Renal cortex interstitium (tissue), 15 donors: ENCODE measurements around the gene VMAC. TPM values are rescaled to one million over a fixed set of nuclear protein-coding genes. Genes with fewer than 3 reads are reported as not detected.
"Not testable (repeated sequence)": the region's sequence is repeated elsewhere in the genome, so short reads cannot be mapped to it uniquely, and the experiment has no call there.

Experiments
- DNase-seq, 11 donors: peaks; one replicate each; pipeline ENCODE4 v3.0.0-alpha.2; 2013; ENCODE audit warnings: low read depth in 9 of 11, low spot score in 4 of 11; ENCODE audit errors: extremely low read depth in 1 of 11
- long read RNA-seq, 16 experiments: transcript quantifications; one replicate each; lab custom pipeline, GENCODE V29; 2026
- polyA plus RNA-seq, 3 donors: library from polyadenylated mRNA; unstranded; fragments of 120-200 nt; gene quantifications; one replicate each; pipeline ENCODE4 v1.2.1, GENCODE V29; 2013; ENCODE audit not compliant: insufficient read length in 3 of 3

The VMAC gene, protein sequence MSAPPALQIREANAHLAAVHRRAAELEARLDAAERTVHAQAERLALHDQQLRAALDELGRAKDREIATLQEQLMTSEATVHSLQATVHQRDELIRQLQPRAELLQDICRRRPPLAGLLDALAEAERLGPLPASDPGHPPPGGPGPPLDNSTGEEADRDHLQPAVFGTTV
- 10 to 100 TPM in 1 of 3 donors, 1 to 10 TPM in 2; 5.7 to 10.9 (median 5.9) TPM for polyA plus RNA-seq
- long read RNA-seq, donor 1, partial matches to known transcripts, result 0 of 4 reads
- long read RNA-seq, donor 1, other reads (novel, unspliced or antisense), result 0 of 4 reads
- long read RNA-seq, donor 2, partial matches to known transcripts, result 0 of 1 reads
- long read RNA-seq, donor 2, other reads (novel, unspliced or antisense), result 0 of 1 reads
- long read RNA-seq, donor 3, transcript VMAC-201 (2 exons, 2,254 nt), result major isoform, 5 of 5 reads
- long read RNA-seq, donor 3, partial matches to known transcripts, result 0 of 5 reads
- long read RNA-seq, donor 3, other reads (novel, unspliced or antisense), result 0 of 5 reads
- long read RNA-seq, donor 4, partial matches to known transcripts, result 0 of 4 reads
- long read RNA-seq, donor 4, other reads (novel, unspliced or antisense), result 0 of 4 reads
- long read RNA-seq, donor 5, result 0 reads
- long read RNA-seq, donor 6, transcript VMAC-201 (2 exons, 2,254 nt), result major isoform, 5 of 5 reads
- long read RNA-seq, donor 6, partial matches to known transcripts, result 0 of 5 reads
- long read RNA-seq, donor 6, other reads (novel, unspliced or antisense), result 0 of 5 reads
- long read RNA-seq, donor 7, partial matches to known transcripts, result 0 of 3 reads
- long read RNA-seq, donor 7, other reads (novel, unspliced or antisense), result 0 of 3 reads
- long read RNA-seq, donor 8, result 0 reads
- long read RNA-seq, donor 9, partial matches to known transcripts, result 0 of 2 reads
- long read RNA-seq, donor 9, other reads (novel, unspliced or antisense), result 0 of 2 reads
- long read RNA-seq, donor 10, partial matches to known transcripts, result 0 of 3 reads
- long read RNA-seq, donor 10, other reads (novel, unspliced or antisense), result 0 of 3 reads
- long read RNA-seq, donor 11, partial matches to known transcripts, result 0 of 2 reads
- long read RNA-seq, donor 11, other reads (novel, unspliced or antisense), result 0 of 2 reads
- long read RNA-seq, donor 12, partial matches to known transcripts, result 0 of 1 reads
- long read RNA-seq, donor 12, other reads (novel, unspliced or antisense), result 0 of 1 reads
- long read RNA-seq, donor 13, result 0 reads
- long read RNA-seq, donor 14, partial matches to known transcripts, result 0 of 2 reads
- long read RNA-seq, donor 14, other reads (novel, unspliced or antisense), result 0 of 2 reads
- long read RNA-seq, donor 15, partial matches to known transcripts, result 0 of 1 reads
- long read RNA-seq, donor 15, other reads (novel, unspliced or antisense), result 0 of 1 reads
- long read RNA-seq, donor 16, transcript VMAC-201 (2 exons, 2,254 nt), result major isoform, 12 of 12 reads
- long read RNA-seq, donor 16, partial matches to known transcripts, result 0 of 12 reads
- long read RNA-seq, donor 16, other reads (novel, unspliced or antisense), result 0 of 12 reads

DNA sequence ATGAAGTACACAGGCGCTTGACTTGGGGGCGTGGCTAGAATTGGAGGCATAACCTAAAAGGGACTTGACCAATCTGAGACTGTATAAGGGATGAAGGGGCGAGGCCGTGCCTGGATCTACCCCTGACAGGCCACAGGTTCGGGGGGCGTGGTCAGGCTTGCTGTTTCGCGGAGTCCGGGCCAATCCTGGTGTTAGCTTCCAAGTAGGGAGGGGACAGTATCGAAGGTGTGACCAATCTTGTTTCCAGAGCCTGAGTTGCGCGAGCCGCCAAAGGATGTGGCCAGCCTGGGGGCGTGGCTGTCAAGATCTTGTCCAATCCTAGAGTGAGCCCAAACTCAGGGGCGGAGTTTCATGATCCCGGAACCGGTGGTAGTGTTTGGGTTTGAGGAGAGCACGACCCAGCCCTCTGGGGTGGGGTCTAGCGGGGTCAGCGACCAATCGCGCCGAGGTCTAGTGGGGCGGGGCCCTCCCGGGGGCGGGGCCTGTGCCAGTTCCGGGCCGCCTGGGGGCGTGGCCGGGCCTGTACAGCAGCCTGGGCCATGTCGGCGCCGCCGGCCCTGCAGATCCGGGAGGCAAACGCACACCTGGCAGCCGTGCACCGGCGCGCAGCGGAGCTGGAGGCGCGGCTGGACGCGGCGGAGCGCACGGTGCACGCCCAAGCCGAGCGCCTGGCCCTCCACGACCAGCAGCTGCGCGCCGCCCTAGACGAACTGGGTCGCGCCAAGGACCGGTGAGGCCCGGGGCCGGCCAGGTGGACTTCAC lies at the start of gene VMAC:
Gene VMAC, plus strand, starts transcription at position 521 of the 762 bp plus-strand sequence. Its CDS starts 19 bp downstream, at position 540.
- peak; percentile 97 to 100 (median 100) for DNase-seq

GRCh38 chr19:5855151-5855550 lies 49.5 kb upstream of the VMAC start:
- DNase-seq, result not testable (repeated sequence)

GRCh38 chr19:5857203-5858081 lies 47.2 kb upstream of the VMAC start:
- no peak for DNase-seq

DNA sequence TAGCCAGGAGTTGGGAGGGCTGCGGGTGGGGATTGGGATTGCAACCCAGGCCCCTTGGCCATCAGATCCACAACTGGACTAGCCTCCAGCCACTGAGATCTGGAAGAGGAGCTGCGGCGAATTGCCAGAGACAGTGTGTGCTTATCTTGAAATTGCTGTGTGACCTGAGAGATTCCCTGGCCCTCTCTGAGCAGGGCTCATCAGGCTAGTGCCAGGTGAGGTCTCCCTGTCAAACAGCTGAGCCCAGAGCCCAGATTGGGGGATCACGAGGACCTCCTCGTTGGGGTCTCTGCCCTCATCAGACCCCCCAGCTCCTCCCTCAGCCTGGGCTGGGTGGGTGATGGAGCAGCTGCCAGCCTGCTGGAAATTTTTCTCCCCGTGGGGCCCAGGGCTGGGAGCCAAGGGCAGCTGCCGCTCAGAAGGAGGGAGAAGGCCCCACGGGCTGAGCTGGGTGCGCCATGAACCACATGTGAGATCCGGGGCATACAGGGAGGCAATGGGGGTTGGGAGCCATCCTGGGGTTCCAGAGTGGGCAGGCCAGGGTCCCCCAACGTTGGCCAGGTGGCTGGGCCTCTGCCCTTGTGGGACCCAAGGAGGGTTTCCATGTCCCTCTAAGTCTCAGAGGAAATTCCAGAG lies 41.5 kb upstream of the VMAC start:
- DNase-seq, result no peak

DNA sequence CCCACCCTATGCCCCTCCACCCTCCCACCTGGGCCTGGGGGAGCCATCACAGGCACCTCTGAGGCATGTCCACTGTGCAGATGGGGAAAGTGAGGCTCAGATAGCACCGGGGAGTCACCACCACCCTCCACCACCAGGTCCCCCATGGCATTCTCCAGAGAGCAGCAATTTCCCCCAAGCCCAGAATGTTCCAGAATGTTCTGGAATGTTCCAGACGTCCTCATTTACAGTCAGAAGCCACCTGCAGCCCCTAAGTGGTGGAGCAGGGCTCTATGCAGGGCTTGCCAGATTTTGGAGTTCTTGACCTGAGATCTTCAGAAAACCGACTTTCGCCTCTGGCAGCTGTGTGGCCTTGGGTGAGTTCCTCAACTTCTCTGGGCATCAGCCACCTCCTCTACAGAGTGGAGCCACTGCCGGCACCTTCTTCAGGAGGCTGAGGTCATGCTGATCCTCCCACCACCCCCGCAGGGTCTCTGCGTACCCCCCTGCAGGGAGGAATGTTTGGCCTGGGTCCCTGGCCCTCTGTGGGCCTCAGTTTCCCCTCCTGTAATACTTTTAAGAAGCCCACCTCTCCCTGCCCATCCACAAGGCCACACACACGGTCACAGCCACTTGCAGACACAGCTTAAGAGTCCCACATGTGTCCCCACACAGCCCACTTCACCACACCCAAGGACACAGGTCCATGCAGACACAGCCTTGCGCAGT lies 40.5 kb upstream of the VMAC start:
- no peak for DNase-seq

GRCh38 chr19:5864725-5865486 lies 39.8 kb upstream of the VMAC start:
- no peak for DNase-seq

DNA sequence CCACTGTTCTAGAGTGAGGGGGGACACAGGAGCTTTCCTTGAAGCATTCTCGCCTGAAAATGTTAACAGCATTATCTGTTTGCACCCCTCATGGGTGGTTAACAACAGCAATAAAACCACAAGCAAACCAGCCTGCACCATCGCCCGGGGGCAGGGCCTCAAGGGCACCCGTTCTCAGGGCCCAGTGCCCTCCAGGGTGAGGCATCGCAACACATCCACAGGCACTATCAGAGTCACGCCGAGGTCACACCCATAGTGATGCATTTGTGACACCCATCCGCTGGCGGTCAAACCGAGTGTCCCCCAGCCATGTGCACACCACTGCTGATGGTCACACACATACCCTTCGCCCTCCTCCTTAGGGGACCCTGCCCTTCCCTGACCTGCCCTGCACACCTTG lies 38.9 kb upstream of the VMAC start:
- DNase-seq, result no peak

DNA sequence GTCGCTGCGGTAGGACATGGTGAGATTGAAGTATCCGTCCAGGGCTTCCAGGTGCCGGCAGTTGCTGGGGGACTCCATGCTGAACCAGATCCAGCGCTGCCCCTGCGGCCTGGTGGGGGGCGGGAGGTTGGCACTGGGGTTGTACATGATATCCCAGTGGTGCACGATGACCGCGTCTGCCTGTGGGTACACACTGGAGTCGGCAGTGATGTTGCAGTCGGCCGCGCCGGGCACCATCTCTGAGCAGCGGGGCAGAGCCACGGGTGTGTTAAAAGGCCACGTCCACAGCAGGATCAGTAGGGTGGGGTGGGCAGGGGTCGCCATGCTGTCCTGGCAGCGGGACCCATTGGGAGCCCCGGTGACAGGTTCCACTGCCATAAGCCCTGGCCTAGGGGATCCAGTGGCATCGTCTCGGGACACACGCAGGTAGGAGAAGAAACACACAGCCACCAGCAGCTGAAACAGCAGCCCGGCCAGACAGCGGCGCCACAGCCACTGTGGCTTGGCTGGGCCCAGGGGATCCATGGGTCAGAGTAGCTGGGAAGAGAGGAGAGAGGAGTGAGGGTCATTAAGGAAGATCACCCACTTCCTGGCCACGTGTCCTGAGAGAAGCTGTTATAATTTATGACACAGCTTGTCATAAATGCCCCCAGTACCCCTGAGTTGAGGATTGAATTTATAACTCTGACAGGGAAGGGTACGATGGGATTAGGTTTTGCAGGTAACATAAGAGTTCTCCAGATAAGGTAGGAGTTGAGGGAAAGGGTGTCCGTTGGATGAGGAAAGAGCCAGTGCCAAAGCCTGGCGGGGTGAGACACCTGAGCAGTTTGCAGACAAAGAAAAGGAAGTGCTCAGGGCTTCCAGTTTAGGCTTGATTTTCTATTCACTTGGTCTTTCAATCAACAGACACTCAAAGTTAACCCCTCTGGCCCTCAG lies 37.2 kb upstream of the VMAC start:
- DNase-seq, result no peak

DNA sequence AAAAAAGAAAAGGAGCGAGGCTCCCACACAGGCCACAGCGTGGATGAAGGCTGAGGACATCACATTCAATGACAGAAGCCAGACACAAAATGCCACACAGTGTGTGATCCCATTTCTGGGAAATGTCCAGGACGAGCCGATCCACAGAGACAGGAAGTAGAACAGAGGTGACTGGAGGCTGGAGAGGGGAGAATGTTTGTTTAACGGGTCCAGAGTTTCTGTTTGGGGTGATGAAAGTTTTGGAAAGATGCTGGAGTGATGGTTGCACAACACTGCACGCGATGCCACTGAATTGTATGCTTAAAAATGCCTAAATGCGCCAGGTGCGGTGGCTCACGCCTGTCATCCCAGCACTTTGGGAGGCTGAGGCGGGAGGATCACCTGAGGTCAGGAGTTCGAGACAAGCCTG lies 33.7 kb upstream of the VMAC start:
- no peak for DNase-seq

GRCh38 chr19:5873617-5874199 lies 31.0 kb upstream of the VMAC start:
- DNase-seq, result no peak

DNA sequence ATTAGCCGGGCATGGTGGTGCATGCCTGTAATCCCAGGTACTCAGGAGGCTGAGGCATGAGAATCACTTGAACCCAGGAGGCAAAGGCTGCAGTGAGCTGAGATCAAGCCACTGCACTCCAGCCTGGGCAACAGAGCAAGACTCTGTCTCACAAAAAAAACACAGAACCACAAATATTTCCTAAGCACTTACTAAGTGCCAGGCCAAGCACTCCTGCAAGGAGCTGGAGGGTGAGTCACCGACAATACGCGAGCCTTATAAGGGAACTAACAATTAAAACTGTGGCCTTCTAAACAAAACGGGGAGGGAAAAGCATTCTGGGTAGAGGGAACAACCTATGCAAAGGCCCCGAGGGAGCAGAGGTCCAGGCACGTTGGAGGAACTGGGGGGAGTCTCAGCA lies 30.2 kb upstream of the VMAC start:
- not testable (repeated sequence) for DNase-seq

GRCh38 chr19:5877427-5877826 lies 27.2 kb upstream of the VMAC start:
- no peak for DNase-seq

DNA sequence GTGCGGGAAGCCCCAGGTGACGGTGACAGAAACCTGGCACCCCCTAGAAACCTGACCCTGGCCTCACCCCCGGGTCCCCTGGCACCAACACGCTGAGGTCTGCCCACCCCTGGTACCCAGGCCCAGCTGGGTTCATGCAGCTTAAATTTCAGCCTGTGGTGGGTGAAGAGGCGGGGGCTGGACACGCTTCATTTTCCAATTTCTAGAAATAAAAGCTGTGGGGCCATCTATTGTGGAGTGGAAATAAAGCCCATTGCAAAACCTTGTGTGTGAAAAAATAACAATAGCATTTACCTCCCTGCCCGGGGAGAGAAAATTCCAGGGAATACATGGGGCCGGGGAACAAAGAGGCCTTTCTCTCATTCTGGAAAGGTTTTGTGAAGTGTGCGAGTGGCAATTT lies 26.8 kb upstream of the VMAC start:
- no peak for DNase-seq

- no peak for DNase-seq
Observed at GRCh38 chr19:5880196-5880595, 24.5 kb upstream of the VMAC start.
